ELR (cell line): Measurements from ENCODE around the gene TAMALIN.
A peak's percentile ranks its signal among the peaks of the same experiment; 100 is the strongest.

Source experiments
- DNase-seq: peaks from one replicate; pipeline ENCODE4 v3.0.0-alpha.2; 2015; ENCODE audit warnings: low read depth

The TAMALIN gene

GRCh38 chr12:52014567-52015530 lies 8.1 kb downstream of the TAMALIN start:
- DNase-seq: no peak

- DNase-seq: no peak
These were observed 8.8 kb downstream of the TAMALIN start for GRCh38 chr12:52015532-52016041.

- DNase-seq: no peak
These were observed 11.8 kb downstream of the TAMALIN start for GRCh38 chr12:52018433-52019112.

GRCh38 chr12:52019113-52019770 lies 12.5 kb downstream of the TAMALIN start:
- no peak for DNase-seq

GRCh38 chr12:52020539-52021336 lies 14.0 kb downstream of the TAMALIN start:
- peak; percentile 63 for DNase-seq

GRCh38 chr12:52022841-52023181 lies 16.1 kb downstream of the TAMALIN start:
- DNase-seq: no peak

- peak; percentile 82 for DNase-seq
These were observed 16.6 kb downstream of the TAMALIN start for GRCh38 chr12:52023182-52023975.

- no peak for DNase-seq
These were observed 17.4 kb downstream of the TAMALIN start for GRCh38 chr12:52023976-52024688.

GRCh38 chr12:52024845-52025230 lies 18.1 kb downstream of the TAMALIN start:
- no peak for DNase-seq

- DNase-seq: no peak
These were observed 19.5 kb downstream of the TAMALIN start for GRCh38 chr12:52026263-52026662.

- DNase-seq: no peak
These were observed 20.5 kb downstream of the TAMALIN start for GRCh38 chr12:52027085-52027843.

- DNase-seq: peak; percentile 28
These were observed 22.9 kb downstream of the TAMALIN start for GRCh38 chr12:52029685-52030084.

GRCh38 chr12:52032446-52032803 lies 25.7 kb downstream of the TAMALIN start:
- DNase-seq: peak; percentile 33

GRCh38 chr12:52032804-52033445 lies 26.2 kb downstream of the TAMALIN start:
- DNase-seq: peak; percentile 97

GRCh38 chr12:52033446-52034140 lies 26.8 kb downstream of the TAMALIN start:
- DNase-seq: no peak

- DNase-seq: no peak
These were observed 28.4 kb downstream of the TAMALIN start for GRCh38 chr12:52035190-52035589.

GRCh38 chr12:52035926-52036325 lies 29.2 kb downstream of the TAMALIN start:
- DNase-seq: no peak

GRCh38 chr12:52036587-52037171 lies 29.9 kb downstream of the TAMALIN start:
- peak; percentile 83 for DNase-seq
